Measurements from ENCODE around the gene C5.
"Not testable (repeated sequence)": the region's sequence is repeated elsewhere in the genome, so short reads cannot be mapped to it uniquely, and the experiment has no call there.

Gene C5

DNA sequence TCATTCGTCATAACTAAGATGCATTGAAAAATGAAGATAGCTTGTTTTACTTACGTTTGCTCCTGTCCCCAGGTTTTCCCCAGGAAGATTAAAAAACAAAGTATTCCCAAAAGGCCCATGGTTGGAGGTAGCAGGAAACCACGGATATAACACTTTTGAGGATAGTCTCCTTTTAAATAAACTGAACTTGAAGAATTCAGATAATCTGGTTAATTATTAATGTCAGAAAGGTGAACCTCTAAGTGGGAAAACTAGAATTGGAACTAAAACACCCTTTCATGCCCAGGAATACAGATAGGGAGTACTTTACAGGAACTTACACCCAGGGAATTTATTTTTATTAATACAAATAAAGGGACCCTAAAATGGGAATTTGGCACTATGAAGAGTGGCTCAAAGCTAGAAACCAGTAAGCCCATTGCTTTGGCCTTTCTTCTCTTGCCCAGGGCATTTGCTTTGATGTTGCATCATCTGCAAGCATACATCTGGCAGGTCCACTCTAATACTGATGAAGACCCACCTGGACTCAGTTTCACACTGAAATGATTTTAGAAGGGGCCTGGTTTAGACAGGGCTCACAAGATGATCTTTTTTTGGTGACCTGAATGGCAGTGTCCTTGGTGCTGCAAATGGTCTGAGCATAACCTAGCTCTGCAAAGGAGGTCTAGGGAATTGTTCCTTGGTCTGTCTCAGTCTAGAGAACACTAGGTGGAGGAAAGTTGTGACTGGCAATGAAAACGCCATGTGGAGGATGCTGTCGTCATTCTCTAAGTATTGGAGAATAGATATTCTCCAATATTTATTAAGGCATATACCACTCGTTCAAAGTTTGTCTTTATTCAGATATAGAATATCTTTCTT, at the start of gene C5:
Gene C5 (minus strand): TSS at position 148 of the 861 bp plus-strand sequence. CDS start 29 bp downstream, at position 119.
- no peak for DNase-seq (ENCODE audit: low spot score)

- DNase-seq (ENCODE audit: low spot score), result no peak
These were observed 48.6 kb upstream of the C5 start for GRCh38 chr9:121098567-121099198.

GRCh38 chr9:121095057-121095456, 45.0 kb upstream of the C5 start:
- no peak for DNase-seq (ENCODE audit: low spot score)

- DNase-seq (ENCODE audit: low spot score), result not testable (repeated sequence)
These were observed 40.7 kb upstream of the C5 start for GRCh38 chr9:121090743-121091142.

DNA sequence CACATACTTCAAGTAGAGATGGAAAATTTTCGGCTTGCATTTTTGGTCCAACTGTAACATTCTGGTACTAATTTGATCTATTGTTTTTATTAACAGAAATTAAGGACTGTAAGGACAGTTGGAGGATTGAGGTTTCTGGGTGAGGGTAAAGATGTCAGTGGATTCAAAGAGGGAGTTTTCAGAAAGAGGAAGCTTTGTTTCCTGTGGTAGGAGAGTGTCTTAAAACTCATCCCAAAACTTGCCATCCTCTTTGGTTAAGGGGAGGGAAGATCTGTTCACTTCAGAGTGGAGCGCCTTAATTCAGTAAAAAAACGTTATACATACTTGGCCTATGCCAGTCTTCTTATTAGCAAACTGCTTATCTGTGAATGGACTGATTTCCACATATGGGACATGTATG, 38.5 kb upstream of the C5 start:
- DNase-seq (ENCODE audit: low spot score), result no peak

DNA sequence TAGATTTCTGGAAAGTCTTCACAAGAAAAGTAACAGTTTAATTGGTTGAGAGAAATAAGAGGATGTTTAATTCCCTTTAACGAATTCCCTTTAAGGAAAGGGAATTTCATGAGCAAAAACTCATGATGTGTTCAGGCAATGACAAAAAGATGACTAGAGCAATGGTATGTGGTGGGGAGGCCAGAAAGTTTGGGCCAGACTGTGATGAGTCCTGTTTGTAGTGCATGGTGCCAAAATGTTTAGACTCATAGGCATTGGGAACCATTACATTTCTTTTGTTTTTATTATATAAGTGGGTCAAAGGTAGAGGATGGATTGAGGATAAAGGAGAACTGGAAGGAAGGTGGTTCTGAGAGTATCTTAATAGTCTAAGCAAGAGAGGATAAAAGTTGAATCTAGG, 35.6 kb upstream of the C5 start:
- no peak for DNase-seq (ENCODE audit: low spot score)

DNA sequence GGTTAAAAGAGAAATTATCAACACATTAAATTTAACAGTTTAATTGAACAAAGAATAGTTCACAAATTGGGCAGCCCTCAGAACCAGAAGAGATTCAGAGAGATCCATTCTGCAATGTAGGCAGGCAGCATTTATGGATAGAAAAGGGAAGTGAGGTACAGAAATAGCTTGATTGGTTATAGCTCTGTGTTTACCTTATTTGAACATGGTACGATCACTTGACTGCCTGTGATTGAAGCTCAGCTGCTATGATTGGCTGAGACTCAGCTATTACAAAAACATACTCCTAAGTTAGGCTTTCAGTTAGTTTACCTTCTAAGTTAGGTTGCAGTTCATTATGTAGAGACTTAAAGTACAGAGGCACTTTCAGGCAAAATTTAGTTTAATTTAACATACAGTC, 32.0 kb upstream of the C5 start:
- DNase-seq (ENCODE audit: low spot score), result no peak

GRCh38 chr9:121075251-121076036, 25.4 kb upstream of the C5 start:
- peak; percentile 35 for DNase-seq (ENCODE audit: low spot score)

GRCh38 chr9:121074370-121075250, 24.5 kb upstream of the C5 start, which contains the start of gene CNTRL:
TSS of gene CNTRL (plus strand) at chr9:121074955. CDS start at chr9:121088327, 13,372 bp downstream.
- DNase-seq (ENCODE audit: low spot score), result peak; percentile 84

DNA sequence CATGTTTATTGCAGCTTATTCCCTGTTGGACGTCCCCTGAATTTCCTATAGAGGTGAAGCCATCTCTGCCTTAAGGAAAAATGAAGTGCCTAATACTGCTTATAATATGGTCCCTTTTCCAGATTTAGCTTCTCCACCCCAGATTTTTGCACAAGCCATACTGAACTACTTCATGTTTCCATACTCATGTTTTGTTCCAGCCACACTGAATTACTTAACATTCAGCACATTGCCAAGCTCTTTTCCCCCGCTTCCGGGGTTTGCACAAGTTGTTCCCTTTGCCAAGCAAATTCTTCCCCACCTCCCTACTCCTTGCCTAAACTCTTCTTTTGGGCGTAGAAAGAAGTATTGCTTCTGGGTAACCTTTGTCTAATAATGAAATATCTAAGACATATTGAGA, 23.0 kb upstream of the C5 start:
- peak; percentile 21 for DNase-seq (ENCODE audit: low spot score)

DNA sequence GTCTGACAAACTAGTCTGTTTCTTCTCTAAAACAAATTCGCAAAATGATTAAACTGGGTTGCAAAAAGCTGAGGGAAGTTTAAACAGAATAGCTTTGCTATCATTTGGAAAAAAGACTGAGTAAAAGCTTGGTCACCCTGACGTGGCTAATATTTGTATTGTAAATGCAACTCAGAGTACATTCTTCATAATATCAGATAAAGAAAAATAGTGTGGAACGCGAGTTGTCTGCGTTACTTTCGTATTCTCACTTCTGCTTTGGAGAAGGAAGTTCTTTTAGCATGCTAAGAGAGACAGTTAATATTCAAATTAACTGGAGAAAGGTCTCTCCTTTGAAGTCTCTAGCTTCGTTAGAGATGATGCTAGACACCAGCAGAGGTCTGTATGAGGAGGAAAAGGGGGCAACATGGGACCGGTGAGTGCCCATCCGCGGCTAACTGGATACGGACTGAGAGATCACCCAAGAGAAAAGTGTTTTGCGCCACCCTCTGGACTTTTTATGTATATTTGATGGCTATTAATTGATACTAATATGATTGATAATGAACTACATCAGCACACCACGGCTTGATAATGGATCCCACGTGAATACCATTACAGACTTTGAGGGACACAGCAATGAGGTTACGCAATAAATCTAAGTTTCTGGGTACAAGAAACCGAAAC, 21.8 kb upstream of the C5 start:
- DNase-seq (ENCODE audit: low spot score), result peak; percentile 56

GRCh38 chr9:121071370-121071755, 21.3 kb upstream of the C5 start:
- no peak for DNase-seq (ENCODE audit: low spot score)

- no peak for DNase-seq (ENCODE audit: low spot score)
These were observed 19.3 kb upstream of the C5 start for GRCh38 chr9:121069396-121069795.

DNA sequence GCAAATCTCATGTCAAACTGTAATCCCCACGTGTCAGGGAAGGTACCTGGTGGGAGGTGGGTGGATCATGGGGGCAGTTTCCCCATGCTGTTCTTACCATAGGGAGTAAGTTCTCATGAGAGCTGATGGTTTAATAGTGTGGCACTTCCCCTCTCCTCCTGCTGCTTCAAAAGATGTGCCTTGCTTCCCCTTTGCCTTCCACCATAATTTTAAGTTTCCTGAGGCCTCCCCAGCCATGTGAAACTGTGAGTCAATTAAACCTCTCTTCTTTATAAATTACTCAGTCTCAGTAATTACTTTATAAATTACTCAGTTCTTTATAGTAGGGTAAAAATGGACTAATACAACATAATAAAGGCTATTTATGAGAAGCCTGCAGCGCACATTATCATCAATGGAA, 17.6 kb upstream of the C5 start:
- DNase-seq (ENCODE audit: low spot score), result no peak

- no peak for DNase-seq (ENCODE audit: low spot score)
These were observed 16.8 kb upstream of the C5 start for GRCh38 chr9:121066850-121067249.

- peak; percentile 84 for DNase-seq (ENCODE audit: low spot score)
These were observed 10.0 kb upstream of the C5 start for GRCh38 chr9:121059998-121060636.

- no peak for DNase-seq (ENCODE audit: low spot score)
These were observed 9.4 kb upstream of the C5 start for GRCh38 chr9:121059513-121059912.

- DNase-seq (ENCODE audit: low spot score), result no peak
These were observed 7.7 kb upstream of the C5 start for GRCh38 chr9:121057821-121058220.

- DNase-seq (ENCODE audit: low spot score), result no peak
These were observed 5.6 kb upstream of the C5 start for GRCh38 chr9:121055642-121056143.

DNA sequence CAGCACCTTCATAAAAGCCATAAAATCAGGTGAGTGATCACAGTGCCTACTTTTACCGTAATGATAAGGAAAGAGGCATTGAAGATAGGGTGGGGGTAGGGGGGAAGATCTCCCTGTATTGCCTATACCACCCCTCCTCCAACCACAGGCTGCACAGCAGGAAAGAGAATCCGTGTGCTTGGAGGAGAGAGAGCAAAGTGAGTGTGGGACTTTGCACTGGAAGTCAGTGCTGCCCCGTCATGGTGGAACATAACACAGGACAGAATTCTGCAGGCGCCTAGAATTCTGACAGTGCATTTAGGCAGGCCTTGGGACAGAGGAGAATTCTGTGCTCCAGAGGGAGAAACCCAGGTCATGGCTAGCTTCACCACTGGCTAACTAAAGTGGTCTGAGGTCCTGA, 3.5 kb upstream of the C5 start:
- DNase-seq (ENCODE audit: low spot score), result no peak
